PC-3 (cell line): ENCODE measurements around the gene MLEC.

Source experiments
- CTCF ChIP-seq: fragments of 300-600 bp; sonication (generic); conservative IDR thresholded peaks from 2 replicates; pipeline ENCODE4 v1.5.1; 2017; ENCODE audit warnings: antibody characterized with exemption, low read depth, mild to moderate bottlenecking, low read length
- EZH2 ChIP-seq: fragments of 300-600 bp; sonication (generic); IDR thresholded peaks from one replicate; pipeline ENCODE4 v1.6.1; 2017; ENCODE audit warnings: antibody characterized with exemption, mild to moderate bottlenecking, low read length; ENCODE audit not compliant: unreplicated experiment

- TF ChIP-seq CTCF, result no peak
- TF ChIP-seq EZH2, result no peak
Observed at GRCh38 chr12:120650233-120650690, 36.7 kb upstream of the MLEC start.
